Prostate gland (tissue), 2 donors: ENCODE data around the gene RELL1.

Source experiments
- POLR2A ChIP-seq: fragments of 450-650 bp; IDR thresholded peaks from one replicate; pipeline ENCODE4 v1.6.1; 2016; ENCODE audit warnings: antibody characterized with exemption, mild to moderate bottlenecking
- POLR2AphosphoS5 ChIP-seq: sonication (generic); formaldehyde crosslinking; IDR thresholded peaks from one replicate; pipeline ENCODE4 v1.6.1; 2017; ENCODE audit warnings: antibody characterized with exemption
- TF ChIP-seq, protein P1 (sequence below), 4 experiments: fragments of 200-600 bp in 2 of 4; fragments of 450-650 bp in 2 of 4; sonication (generic) in 2 of 4; IDR thresholded peaks; 1 replicate in 3 of 4; 2 replicates in 1 of 4; pipeline ENCODE4 v1.5.1; 2016 to 2019; ENCODE audit warnings: antibody characterized with exemption in 4 of 4, mild to moderate bottlenecking in 2 of 4, moderate library complexity in 2 of 4

DNA sequence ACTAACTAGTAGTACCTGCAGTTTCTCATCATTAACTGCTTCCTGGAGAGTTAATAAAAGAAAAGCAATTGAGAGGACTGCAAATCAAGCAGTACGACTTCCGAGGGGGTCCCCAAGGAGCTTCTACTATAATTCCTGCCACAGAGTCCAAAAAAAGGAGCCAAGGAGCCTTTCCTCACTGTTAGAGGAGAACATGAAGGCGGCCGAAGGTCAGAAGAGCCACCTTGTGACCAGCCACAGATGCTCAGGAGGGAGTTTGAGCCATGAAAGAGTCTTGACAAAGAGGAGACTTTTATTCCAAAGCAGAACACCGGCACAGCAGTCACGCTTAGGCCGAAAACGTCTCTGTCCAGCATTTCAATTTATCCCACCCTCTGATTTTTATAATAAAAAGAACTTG is 62.2 kb downstream of the RELL1 start:
- TF ChIP-seq, protein P1, sequence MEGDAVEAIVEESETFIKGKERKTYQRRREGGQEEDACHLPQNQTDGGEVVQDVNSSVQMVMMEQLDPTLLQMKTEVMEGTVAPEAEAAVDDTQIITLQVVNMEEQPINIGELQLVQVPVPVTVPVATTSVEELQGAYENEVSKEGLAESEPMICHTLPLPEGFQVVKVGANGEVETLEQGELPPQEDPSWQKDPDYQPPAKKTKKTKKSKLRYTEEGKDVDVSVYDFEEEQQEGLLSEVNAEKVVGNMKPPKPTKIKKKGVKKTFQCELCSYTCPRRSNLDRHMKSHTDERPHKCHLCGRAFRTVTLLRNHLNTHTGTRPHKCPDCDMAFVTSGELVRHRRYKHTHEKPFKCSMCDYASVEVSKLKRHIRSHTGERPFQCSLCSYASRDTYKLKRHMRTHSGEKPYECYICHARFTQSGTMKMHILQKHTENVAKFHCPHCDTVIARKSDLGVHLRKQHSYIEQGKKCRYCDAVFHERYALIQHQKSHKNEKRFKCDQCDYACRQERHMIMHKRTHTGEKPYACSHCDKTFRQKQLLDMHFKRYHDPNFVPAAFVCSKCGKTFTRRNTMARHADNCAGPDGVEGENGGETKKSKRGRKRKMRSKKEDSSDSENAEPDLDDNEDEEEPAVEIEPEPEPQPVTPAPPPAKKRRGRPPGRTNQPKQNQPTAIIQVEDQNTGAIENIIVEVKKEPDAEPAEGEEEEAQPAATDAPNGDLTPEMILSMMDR (IDR thresholded peaks at IDR 0.05) = no peak
- TF ChIP-seq POLR2A (no peak), POLR2AphosphoS5 (no peak)
